Measurements from ENCODE around the gene CHPF.

- TF ChIP-seq CTCF (conservative IDR thresholded peaks at IDR 0.05 in 1 of 2, IDR thresholded peaks at IDR 0.05 in 1 of 2; ENCODE audit: low read depth in 1 of 2, low read length in 2 of 2) (no peak), EZH2 (IDR thresholded peaks at IDR 0.05; ENCODE audit: low read length, missing control alignments) (no peak)
Observed at GRCh38 chr2:219570924-219571310, 27.3 kb upstream of the CHPF start.
